Upper lobe of right lung (tissue), 1 donor: ENCODE data around the gene MRRF. TPM values are rescaled to one million over a fixed set of nuclear protein-coding genes. Genes with fewer than 3 reads are reported as not detected.
A peak's percentile ranks its signal among the peaks of the same experiment; 100 is the strongest.

ENCODE experiments used
- ATAC-seq: fragments of 200-7000 bp; cut with Tn5 transposase; one replicate; pipeline ENCODE4 v1.9.1; 2020; ENCODE audit warnings: mild to moderate bottlenecking, moderate library complexity
- DNase-seq: peaks from one replicate; pipeline ENCODE4 v3.0.0-alpha.2; 2020
- H3K27ac ChIP-seq: fragments of 200-600 bp; one replicate; pipeline ENCODE4 v1.8.0; 2022
- H3K27me3 ChIP-seq: fragments of 200-600 bp; one replicate; pipeline ENCODE4 v1.8.0; 2022; ENCODE audit warnings: mild to moderate bottlenecking
- H3K36me3 ChIP-seq: fragments of 200-600 bp; one replicate; pipeline ENCODE4 v1.8.0; 2022
- H3K4me1 ChIP-seq: fragments of 200-600 bp; one replicate; pipeline ENCODE4 v1.8.0; 2022
- H3K4me3 ChIP-seq: fragments of 200-600 bp; one replicate; pipeline ENCODE4 v1.8.0; 2022; ENCODE audit warnings: mild to moderate bottlenecking
- H3K9me3 ChIP-seq: fragments of 200-600 bp; one replicate; pipeline ENCODE4 v1.8.0; 2022
- intact Hi-C: fragments of 100-400 bp; cut with DNase I; formaldehyde crosslinking; loops from one replicate; pipeline ENCODE4 v1.11.0; 2022
- total RNA-seq: library from RNA; stranded (reverse); fragmentation: NEBNext Ultra II Directional; extraction: Animal tissue kit (Norgen Biotek cat#: 25700); gene quantifications from one replicate; pipeline ENCODE4 v1.2.1, GENCODE V29; 2021
- TF ChIP-seq, protein P1 (sequence below): fragments of 200-600 bp; IDR thresholded peaks from one replicate; pipeline ENCODE4 v1.8.0; 2022; ENCODE audit warnings: antibody characterized with exemption
- donor health status: DM: no; HTN: yes; CAD: no; lungs with severe emphysema.

Gene MRRF
- total RNA-seq, 1 donor from 2014 or later: 31.9 TPM

- intact Hi-C loops: no loop called here
- Histone ChIP-seq H3K36me3 (no peaks in the 10 kb centered on the region), H3K4me3 (no peak overlapping the region), H3K4me1 (peaks cover 22% of the 10 kb centered on the region), H3K9me3 (no peaks in the 10 kb centered on the region), H3K27me3 (peaks cover 90% of the 10 kb centered on the region), H3K27ac (no peak overlapping the region)
- ATAC-seq: peak; percentile 15
- TF ChIP-seq, protein P1, sequence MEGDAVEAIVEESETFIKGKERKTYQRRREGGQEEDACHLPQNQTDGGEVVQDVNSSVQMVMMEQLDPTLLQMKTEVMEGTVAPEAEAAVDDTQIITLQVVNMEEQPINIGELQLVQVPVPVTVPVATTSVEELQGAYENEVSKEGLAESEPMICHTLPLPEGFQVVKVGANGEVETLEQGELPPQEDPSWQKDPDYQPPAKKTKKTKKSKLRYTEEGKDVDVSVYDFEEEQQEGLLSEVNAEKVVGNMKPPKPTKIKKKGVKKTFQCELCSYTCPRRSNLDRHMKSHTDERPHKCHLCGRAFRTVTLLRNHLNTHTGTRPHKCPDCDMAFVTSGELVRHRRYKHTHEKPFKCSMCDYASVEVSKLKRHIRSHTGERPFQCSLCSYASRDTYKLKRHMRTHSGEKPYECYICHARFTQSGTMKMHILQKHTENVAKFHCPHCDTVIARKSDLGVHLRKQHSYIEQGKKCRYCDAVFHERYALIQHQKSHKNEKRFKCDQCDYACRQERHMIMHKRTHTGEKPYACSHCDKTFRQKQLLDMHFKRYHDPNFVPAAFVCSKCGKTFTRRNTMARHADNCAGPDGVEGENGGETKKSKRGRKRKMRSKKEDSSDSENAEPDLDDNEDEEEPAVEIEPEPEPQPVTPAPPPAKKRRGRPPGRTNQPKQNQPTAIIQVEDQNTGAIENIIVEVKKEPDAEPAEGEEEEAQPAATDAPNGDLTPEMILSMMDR: no peak
- no peak for DNase-seq
These were observed 41.9 kb upstream of the MRRF start for GRCh38 chr9:122222791-122223190.

DNA sequence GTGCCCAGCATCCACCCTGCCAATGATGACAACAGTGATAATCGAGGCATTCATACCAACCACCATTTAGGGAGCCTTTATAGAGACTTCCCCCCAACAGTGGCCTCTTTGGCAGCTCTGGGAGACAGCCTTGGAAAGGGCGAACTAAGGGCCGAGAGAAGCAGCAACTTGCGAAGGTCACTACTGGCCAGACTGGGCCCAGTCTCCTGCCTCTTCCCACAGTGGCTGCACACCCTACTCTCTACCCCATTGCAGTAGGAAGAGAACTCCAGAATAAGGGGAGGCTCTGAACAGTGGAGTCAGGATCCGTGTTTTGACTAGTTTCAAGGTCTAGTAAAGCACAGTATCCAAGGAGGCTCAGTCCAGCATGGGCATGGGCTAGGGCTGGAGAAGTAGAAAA lies 41.2 kb upstream of the MRRF start:
- intact Hi-C loops: no loop called here
- Histone ChIP-seq H3K27me3 (peaks cover 90% of the 10 kb centered on the region), H3K9me3 (no peaks in the 10 kb centered on the region), H3K4me3 (no peak overlapping the region), H3K4me1 (peaks cover 27% of the 10 kb centered on the region), H3K27ac (no peak overlapping the region), H3K36me3 (no peaks in the 10 kb centered on the region)
- TF ChIP-seq, protein P1: no peak
- DNase-seq (no peak), ATAC-seq (no peak)

GRCh38 chr9:122225312-122226141 lies 39.2 kb upstream of the MRRF start:
- Histone ChIP-seq H3K27ac (no peak overlapping the region), H3K27me3 (peaks cover 87% of the 10 kb centered on the region), H3K36me3 (no peaks in the 10 kb centered on the region), H3K4me1 (peaks cover 13% of the 10 kb centered on the region), H3K9me3 (no peaks in the 10 kb centered on the region), H3K4me3 (no peak overlapping the region)
- intact Hi-C loops: no loop called here
- DNase-seq (no peak), ATAC-seq (no peak)
- TF ChIP-seq, protein P1: no peak

DNA sequence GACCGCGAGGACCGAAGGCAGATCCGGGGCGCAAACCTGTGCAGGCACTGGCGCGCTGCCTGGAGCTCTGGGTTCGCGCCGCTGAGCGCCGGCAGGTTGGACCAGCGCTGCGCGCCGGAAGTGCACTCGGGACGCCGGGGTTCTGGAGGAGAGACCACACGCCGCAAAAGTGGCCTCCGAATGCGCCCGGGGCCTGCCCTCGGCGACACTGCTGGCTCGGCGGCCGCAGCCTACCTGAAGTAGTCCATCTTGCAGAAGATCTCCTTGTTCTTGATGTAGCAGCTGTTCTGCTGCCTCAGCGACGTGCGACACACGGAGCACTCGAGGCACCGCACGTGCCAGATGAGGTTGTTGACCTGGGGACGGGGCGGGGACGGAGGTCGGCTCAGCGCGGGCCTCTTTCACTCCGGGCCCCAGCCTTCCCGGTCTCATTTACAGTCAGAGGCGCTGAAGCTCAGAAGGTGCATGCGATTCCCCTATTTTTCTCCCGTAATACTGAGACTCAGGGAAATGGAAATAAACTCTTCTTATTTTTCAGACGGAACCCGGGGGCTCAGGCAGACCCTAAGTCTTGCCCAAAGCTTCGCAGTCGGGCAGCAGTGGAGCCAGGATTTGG lies 38.4 kb upstream of the MRRF start:
- Histone ChIP-seq H3K27me3 (peaks cover 79% of the 10 kb centered on the region), H3K4me3 (no peak overlapping the region), H3K4me1 (peaks cover 13% of the 10 kb centered on the region), H3K36me3 (no peaks in the 10 kb centered on the region), H3K27ac (no peak overlapping the region), H3K9me3 (no peaks in the 10 kb centered on the region)
- TF ChIP-seq, protein P1: no peak
- DNase-seq: no peak
- intact Hi-C loops: no loop called here
- no peak for ATAC-seq

DNA sequence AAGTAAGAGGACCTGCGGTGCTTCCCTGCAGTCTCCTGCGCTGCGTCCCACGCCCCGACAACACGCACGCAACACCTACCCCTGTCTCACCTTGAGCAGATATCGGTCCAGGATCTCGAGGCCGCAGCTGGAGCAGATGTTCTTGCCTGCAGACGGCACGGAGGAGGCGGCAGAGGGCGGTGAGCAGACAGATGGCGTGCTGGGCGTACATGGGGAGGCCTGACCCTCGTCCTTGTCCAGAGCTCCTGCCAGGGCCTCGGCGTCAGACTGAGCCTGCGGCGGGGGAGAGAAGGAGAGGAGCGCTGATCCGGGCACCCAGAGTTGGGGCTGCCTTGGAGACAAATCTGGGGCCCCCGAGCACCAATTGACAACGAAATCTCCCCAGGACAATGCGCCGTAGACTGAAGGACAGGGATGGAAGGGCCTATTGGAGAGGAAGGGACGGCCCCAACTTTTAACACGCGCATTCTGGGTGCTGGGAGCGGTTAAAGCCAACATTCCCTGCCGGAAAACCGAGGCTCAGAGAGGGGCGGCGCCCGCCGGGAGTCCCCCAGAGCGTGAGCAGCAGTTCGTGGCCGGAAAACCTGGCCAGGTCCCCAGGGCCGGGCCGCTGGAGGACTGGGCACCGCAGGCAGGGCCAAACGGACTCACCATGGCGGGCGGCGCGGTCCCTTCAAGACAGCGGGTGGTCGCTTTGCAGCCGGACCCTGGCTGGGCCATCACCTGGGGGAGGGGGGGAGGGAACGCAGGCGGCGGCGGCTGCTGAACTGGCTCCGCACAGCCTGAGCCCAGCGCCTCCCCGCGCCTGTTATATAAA lies 37.7 kb upstream of the MRRF start:
- intact Hi-C loops: no loop called here
- DNase-seq (no peak), ATAC-seq (no peak)
- peaks cover 72% of the 10 kb centered on the region for H3K27me3 ChIP-seq
- H3K4me3 ChIP-seq: peak overlapping the region; percentile 45
- no peaks in the 10 kb centered on the region for H3K9me3 ChIP-seq
- H3K27ac ChIP-seq: no peak overlapping the region
- TF ChIP-seq, protein P1: no peak
- H3K4me1 ChIP-seq: peaks cover 13% of the 10 kb centered on the region
- no peaks in the 10 kb centered on the region for H3K36me3 ChIP-seq
